Transverse colon (tissue), 4 donors: ENCODE data around the gene STAT2. TPM values are rescaled to one million over a fixed set of nuclear protein-coding genes. Genes with fewer than 3 reads are reported as not detected.

Source experiments
- DNase-seq: peaks from one replicate; pipeline ENCODE4 v3.0.0-alpha.2; 2019
- H3K27ac ChIP-seq, 4 donors: fragments of 200-600 bp; sonication (generic); 2 replicates each; pipeline ENCODE4 v1.5.1; 2016 to 2018; ENCODE audit warnings: inconsistent platforms in 4 of 4
- H3K27me3 ChIP-seq: fragments of 200-600 bp; sonication (generic); 2 replicates; pipeline ENCODE4 v1.5.1; 2017; ENCODE audit warnings: inconsistent platforms
- H3K36me3 ChIP-seq, 4 donors: fragments of 200-600 bp; sonication (generic); 2 replicates each; pipeline ENCODE4 v1.5.1; 2017 to 2019; ENCODE audit warnings: inconsistent platforms in 4 of 4
- H3K4me1 ChIP-seq, 4 donors: fragments of 200-600 bp; sonication (generic); 2 replicates each; pipeline ENCODE4 v1.5.1; 2017 to 2020; ENCODE audit warnings: inconsistent platforms in 4 of 4
- H3K4me3 ChIP-seq, 4 donors: fragments of 200-600 bp; sonication (generic); 1 replicate in 1 of 4; 2 replicates in 3 of 4; pipeline versions ENCODE4 v1.5.1 to v1.6.1; 2017 to 2019; ENCODE audit warnings: inconsistent platforms in 4 of 4
- H3K9me3 ChIP-seq, 2 donors: fragments of 200-600 bp; sonication (generic); 2 replicates each; pipeline ENCODE4 v1.5.1; 2017 to 2019; ENCODE audit warnings: inconsistent platforms in 2 of 2
- CTCF ChIP-seq, 5 experiments: fragments of 200-600 bp in 3 of 5; fragments of 450-650 bp in 2 of 5; sonication (generic) in 3 of 5; IDR thresholded peaks; 1 replicate in 2 of 5; 2 replicates in 3 of 5; pipeline ENCODE4 v1.5.1; 2016 to 2017; ENCODE audit warnings: antibody characterized with exemption in 5 of 5, inconsistent platforms in 3 of 5, mild to moderate bottlenecking in 2 of 5, moderate library complexity in 1 of 5
- EP300 ChIP-seq: sonication (generic); formaldehyde crosslinking; IDR thresholded peaks from one replicate; pipeline ENCODE4 v1.6.1; 2017; ENCODE audit warnings: antibody characterized with exemption, low read depth
- POLR2A ChIP-seq: fragments of 450-650 bp; IDR thresholded peaks from one replicate; pipeline ENCODE4 v1.6.1; 2016; ENCODE audit warnings: antibody characterized with exemption, mild to moderate bottlenecking, moderate library complexity
- POLR2AphosphoS5 ChIP-seq, 3 donors: sonication (generic); formaldehyde crosslinking; IDR thresholded peaks; one replicate each; pipeline ENCODE4 v1.6.1; 2016; ENCODE audit warnings: antibody characterized with exemption in 3 of 3
- WGBS, 2 donors: methylation state at CpG; one replicate each; pipeline ENCODE4 v1.1.5; 2018; ENCODE audit warnings: low coverage in 1 of 2; 5-methylcytosine and 5-hydroxymethylcytosine counted together
- in situ Hi-C, 4 donors: fragments of 200-750 bp; cut with MboI; loops; one replicate each; pipeline versions ENCODE4 v1.15.0 to v1.15.1; 2017; ENCODE audit warnings: low sequenced_read_pairs in 3 of 4, low pct_ligation_motif_present in 1 of 4, low pct_unique_long_range_greater_than_20kb in 1 of 4
- intact Hi-C: fragments of 100-400 bp; cut with DNase I; formaldehyde crosslinking; loops from one replicate; pipeline ENCODE4 v1.15.1; 2023; ENCODE audit warnings: low total_unique reads
- total RNA-seq, 4 donors: library from RNA; depleted of rRNA; stranded (reverse); fragments of >200 nt; gene quantifications; one replicate each; pipeline ENCODE4 v1.1.0, GENCODE V29; 2016

Gene STAT2
- total RNA-seq, 4 donors from 2014 or later = 85.6 to 192 (median 115) TPM

DNA sequence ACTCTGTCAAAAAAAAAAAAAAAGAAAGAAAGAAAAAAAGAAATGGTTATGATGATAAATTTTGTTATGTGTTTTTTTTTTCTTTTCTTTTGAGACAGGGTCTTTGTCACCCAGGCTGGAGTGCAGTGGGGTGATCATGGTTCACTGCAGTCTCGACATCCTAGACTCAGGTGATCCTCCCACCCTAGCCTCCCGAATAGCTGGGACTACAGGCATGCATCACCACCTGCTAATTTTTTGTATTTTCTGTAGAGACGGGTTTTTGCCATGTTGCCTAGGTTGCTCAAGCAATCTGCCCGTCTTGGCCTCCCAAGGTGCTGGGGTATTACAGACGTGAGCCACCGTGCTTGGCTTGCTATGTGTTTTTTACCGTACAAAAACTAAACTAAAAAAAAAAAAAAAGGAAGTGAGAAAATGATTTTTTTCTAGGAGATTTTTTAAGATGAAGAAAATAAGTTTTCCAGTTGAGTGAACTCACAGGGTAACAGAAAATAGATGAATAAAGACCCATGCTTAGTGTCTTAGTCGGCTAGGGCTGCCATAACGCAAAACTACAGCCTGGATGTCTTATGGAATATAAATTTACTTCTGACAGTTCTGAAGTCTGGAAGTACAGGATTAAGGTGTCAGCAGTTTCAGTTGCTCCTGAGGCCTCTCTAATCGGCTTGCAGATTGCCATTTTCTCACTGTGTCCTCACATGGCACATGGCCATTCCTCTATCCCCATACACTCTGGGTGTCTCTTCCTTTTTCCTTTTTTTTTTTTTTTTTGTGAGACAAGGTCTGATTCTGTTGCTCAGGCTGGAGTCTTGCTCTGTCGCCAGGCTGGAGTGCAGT, 15.9 kb upstream of the STAT2 start:
- H3K36me3 ChIP-seq = no peaks in the 10 kb centered on the region
- 68 to 74% methylated on average over 10 to 11 of the region's 11 CpGs for WGBS, 2 donors
- no peaks in the 10 kb centered on the region for H3K4me1 ChIP-seq
- in situ Hi-C loops = no loop called here
- intact Hi-C loops = no loop called here
- TF ChIP-seq POLR2AphosphoS5 (IDR thresholded peaks at IDR 0.05) (no peak), POLR2A (no peak), EP300 (no peak), CTCF (IDR thresholded peaks at IDR 0.05) (no peak)
- no peaks in the 10 kb centered on the region for H3K27me3 ChIP-seq
- H3K9me3 ChIP-seq = no peaks in the 10 kb centered on the region
- H3K4me3 ChIP-seq = no peak overlapping the region
- no peak for DNase-seq
- H3K27ac ChIP-seq = no peak overlapping the region

- no peak overlapping the region for H3K27ac ChIP-seq
Measured at GRCh38 chr12:56374726-56375597, 15.1 kb upstream of the STAT2 start.

GRCh38 chr12:56373515-56373914, 13.6 kb upstream of the STAT2 start:
- Histone ChIP-seq H3K4me1 (no peaks in the 10 kb centered on the region), H3K9me3 (no peaks in the 10 kb centered on the region), H3K36me3 (no peaks in the 10 kb centered on the region), H3K27ac (no peak overlapping the region), H3K4me3 (no peak overlapping the region), H3K27me3 (no peaks in the 10 kb centered on the region)
- WGBS, 2 donors = 96 to 100% methylated on average over 1 of the region's 1 CpG
- intact Hi-C loops (loop anchor here (5.0 kb wide), 1 partner anchor 784 kb away; no protein-coding TSS in a partner anchor), in situ Hi-C loops (no loop called here)
- no peak for DNase-seq
- TF ChIP-seq POLR2A (no peak), POLR2AphosphoS5 (IDR thresholded peaks at IDR 0.05) (no peak), CTCF (IDR thresholded peaks at IDR 0.05) (no peak), EP300 (no peak)

More at GRCh38 chr12:56374726-56375597, 15.1 kb upstream of the STAT2 start:
- Histone ChIP-seq H3K27me3 (no peaks in the 10 kb centered on the region), H3K4me3 (no peak overlapping the region), H3K9me3 (no peaks in the 10 kb centered on the region), H3K4me1 (no peaks in the 10 kb centered on the region), H3K36me3 (no peaks in the 10 kb centered on the region)
- intact Hi-C loops = loop anchor here (5.0 kb wide), 1 partner anchor 782 kb away; no protein-coding TSS in a partner anchor
- in situ Hi-C loops = no loop called here
- WGBS, 2 donors = 59 to 69% methylated on average over 4 to 7 of the region's 7 CpGs
- TF ChIP-seq EP300 (no peak), POLR2A (no peak), CTCF (IDR thresholded peaks at IDR 0.05) (no peak), POLR2AphosphoS5 (IDR thresholded peaks at IDR 0.05) (no peak)
- DNase-seq = no peak

DNA sequence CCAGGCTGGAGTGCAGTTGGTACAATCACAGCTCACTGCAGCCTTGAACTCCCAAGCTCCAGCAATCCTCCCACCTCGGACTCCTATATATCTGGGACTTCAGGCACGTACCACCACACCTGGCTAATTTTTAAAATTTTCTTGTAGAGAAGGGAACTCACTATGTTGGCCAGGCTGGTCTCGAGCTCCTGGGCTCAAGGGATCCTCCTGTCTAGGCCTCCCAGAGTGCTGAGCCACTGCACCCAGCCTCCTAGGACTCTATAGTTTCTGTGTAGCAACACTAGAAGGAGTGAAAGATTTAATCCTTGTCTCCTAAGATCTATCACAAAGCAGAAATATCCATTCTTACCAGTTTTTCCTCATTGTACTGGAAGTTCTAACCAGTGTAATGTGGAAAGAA, 7.0 kb upstream of the STAT2 start:
- no peaks in the 10 kb centered on the region for H3K36me3 ChIP-seq
- no peak for TF ChIP-seq EP300
- no peak for TF ChIP-seq POLR2A
- WGBS, 2 donors = 88 to 92% methylated on average over 2 to 3 of the region's 3 CpGs
- intact Hi-C loops = no loop called here
- in situ Hi-C loops = no loop called here
- H3K4me1 ChIP-seq = no peaks in the 10 kb centered on the region
- DNase-seq = no peak
- no peaks in the 10 kb centered on the region for H3K9me3 ChIP-seq
- no peak overlapping the region for H3K27ac ChIP-seq
- no peaks in the 10 kb centered on the region for H3K27me3 ChIP-seq
- H3K4me3 ChIP-seq = no peak overlapping the region
